ENCODE measurements around the gene MBD5.

- TF ChIP-seq, protein P1, sequence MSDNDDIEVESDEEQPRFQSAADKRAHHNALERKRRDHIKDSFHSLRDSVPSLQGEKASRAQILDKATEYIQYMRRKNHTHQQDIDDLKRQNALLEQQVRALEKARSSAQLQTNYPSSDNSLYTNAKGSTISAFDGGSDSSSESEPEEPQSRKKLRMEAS (IDR thresholded peaks at IDR 0.05), result no peak
- TF ChIP-seq KDM1A (IDR thresholded peaks at IDR 0.05; ENCODE audit: low read depth) (no peak), REST (IDR thresholded peaks at IDR 0.05) (no peak), CEBPB (IDR thresholded peaks at IDR 0.05) (no peak)
Observed at GRCh38 chr2:148554459-148555247, 533.8 kb downstream of the MBD5 start.

Data from A549 (cell line).